ENCODE results near the gene BAK1. TPM values are rescaled to one million over a fixed set of nuclear protein-coding genes. Genes with fewer than 3 reads are reported as not detected.

Gene BAK1
- total RNA-seq, 1 donor = 30.7 TPM

GRCh38 chr6:33621711-33622388 is 41.8 kb upstream of the BAK1 start:
- no peak for DNase-seq (ENCODE audit: low read depth)

GRCh38 chr6:33620856-33621710 is 41.0 kb upstream of the BAK1 start, which contains the start of gene ITPR3:
TSS of gene ITPR3 (plus strand) at chr6:33621322. CDS start at chr6:33621603, 281 bp downstream.
- no peak for DNase-seq (ENCODE audit: low read depth)
- peak within 1 kb of the TSS; percentile 64 for H3K4me3 ChIP-seq (ENCODE audit: low read depth, low read length)
- no peak for TF ChIP-seq CTCF (IDR thresholded peaks at IDR 0.05; ENCODE audit: insufficient read depth, low read depth, low read length)

More at GRCh38 chr6:33621711-33622388, 41.8 kb upstream of the BAK1 start:
- TF ChIP-seq CTCF (IDR thresholded peaks at IDR 0.05; ENCODE audit: insufficient read depth, low read depth, low read length) = no peak
- peak overlapping the region; percentile 64 for H3K4me3 ChIP-seq (ENCODE audit: low read depth, low read length)

- peak overlapping the region; percentile 64 for H3K4me3 ChIP-seq (ENCODE audit: low read depth, low read length)
- peak; percentile 69 for DNase-seq (ENCODE audit: low read depth)
Measured at GRCh38 chr6:33620158-33620855, 40.2 kb upstream of the BAK1 start.

GRCh38 chr6:33619166-33619840 is 39.2 kb upstream of the BAK1 start:
- H3K4me3 ChIP-seq (ENCODE audit: low read depth, low read length) = no peak overlapping the region
- no peak for TF ChIP-seq CTCF (IDR thresholded peaks at IDR 0.05; ENCODE audit: insufficient read depth, low read depth, low read length)
- no peak for DNase-seq (ENCODE audit: low read depth)

More at GRCh38 chr6:33620158-33620855, 40.2 kb upstream of the BAK1 start:
- peak; percentile 9 for TF ChIP-seq CTCF (IDR thresholded peaks at IDR 0.05; ENCODE audit: insufficient read depth, low read depth, low read length)

GRCh38 chr6:33616913-33617312 is 36.8 kb upstream of the BAK1 start:
- no peak for TF ChIP-seq CTCF (IDR thresholded peaks at IDR 0.05; ENCODE audit: insufficient read depth, low read depth, low read length)
- no peak overlapping the region for H3K4me3 ChIP-seq (ENCODE audit: low read depth, low read length)
- DNase-seq (ENCODE audit: low read depth) = peak; percentile 60

GRCh38 chr6:33616113-33616512 is 36.0 kb upstream of the BAK1 start:
- TF ChIP-seq CTCF (IDR thresholded peaks at IDR 0.05; ENCODE audit: insufficient read depth, low read depth, low read length) = no peak
- H3K4me3 ChIP-seq (ENCODE audit: low read depth, low read length) = no peak overlapping the region
- no peak for DNase-seq (ENCODE audit: low read depth)
